ENCODE measurements around the gene UST. TPM values are rescaled to one million over a fixed set of nuclear protein-coding genes. Genes with fewer than 3 reads are reported as not detected.

The UST gene
- polyA plus RNA-seq, 1 donor from 2014 or later = 7.5 TPM

DNA sequence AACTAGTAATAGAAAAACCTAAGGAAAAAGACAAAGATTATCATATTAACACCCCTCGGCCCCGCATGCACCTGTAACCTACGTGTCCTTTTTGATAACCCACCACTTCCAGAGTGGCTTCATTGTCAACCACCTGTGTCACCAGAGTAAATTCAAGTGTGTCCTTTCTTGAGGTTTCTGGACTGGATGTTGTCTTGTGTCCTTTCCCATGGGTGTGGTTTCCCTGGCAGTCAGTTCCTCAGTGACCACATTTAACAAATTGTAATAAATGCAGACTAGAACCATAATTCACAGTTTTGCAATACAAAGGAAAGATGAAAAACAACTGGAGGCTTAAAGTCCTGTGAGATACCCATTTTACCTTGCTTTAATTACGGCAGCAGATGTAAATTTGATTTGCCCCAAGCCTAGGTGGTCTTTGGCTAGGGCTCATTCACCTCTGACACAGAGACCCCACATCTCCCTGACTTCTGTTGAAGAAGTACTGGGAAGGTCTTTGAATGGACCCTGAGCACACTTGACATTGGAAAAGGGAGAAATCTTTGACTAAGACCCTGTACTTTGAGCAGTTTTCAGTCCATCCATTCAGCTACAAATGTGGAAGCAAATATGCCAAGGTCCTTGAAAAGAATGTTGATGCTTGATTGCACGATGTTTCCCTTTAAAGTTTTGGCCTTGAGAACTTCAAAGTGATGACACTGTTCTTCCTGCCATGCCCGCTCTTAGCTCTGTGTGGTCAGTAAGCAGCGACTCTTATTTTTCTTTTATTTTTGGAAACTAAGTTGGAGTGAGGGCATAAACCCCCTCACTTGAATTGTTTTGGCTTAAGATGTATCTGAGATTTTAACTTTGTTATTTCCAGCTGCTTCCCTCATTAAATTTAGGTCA is 232.4 kb downstream of the UST start:
- Histone ChIP-seq H3F3A (ENCODE audit: insufficient read depth, low read length, poor library complexity, severe bottlenecking) (no peaks in the 10 kb centered on the region), H3K4me3 (ENCODE audit: low read length) (no peak overlapping the region), H3K9me2 (ENCODE audit: insufficient read depth, low read length) (no peaks in the 10 kb centered on the region), H3K27ac (ENCODE audit: low read length) (no peak overlapping the region), H2AFZ (ENCODE audit: low read depth, low read length) (no peak overlapping the region), H3K9ac (ENCODE audit: low read length) (no peak overlapping the region), H4K20me1 (ENCODE audit: insufficient read depth) (no peaks in the 10 kb centered on the region), H3K4me2 (ENCODE audit: low read length) (no peak overlapping the region), H3K9me3 (ENCODE audit: low read length) (no peaks in the 10 kb centered on the region), H3K27me3 (ENCODE audit: insufficient read depth, low read depth, low read length) (no peaks in the 10 kb centered on the region), H3K79me2 (replicated peaks; ENCODE audit: insufficient read depth, low read length) (no peaks in the 10 kb centered on the region), H3K36me3 (ENCODE audit: insufficient read depth, low read length) (no peaks in the 10 kb centered on the region)
- TF ChIP-seq MXI1 (conservative IDR thresholded peaks at IDR 0.05; ENCODE audit: poor library complexity, severe bottlenecking) (no peak), TAF1 (IDR thresholded peaks at IDR 0.05; ENCODE audit: low read depth) (no peak), SMC3 (conservative IDR thresholded peaks at IDR 0.05; ENCODE audit: poor library complexity) (no peak), EP300 (conservative IDR thresholded peaks at IDR 0.05; ENCODE audit: poor library complexity, severe bottlenecking) (no peak), POLR2AphosphoS5 (IDR thresholded peaks at IDR 0.05) (no peak)
- TF ChIP-seq, protein P1, sequence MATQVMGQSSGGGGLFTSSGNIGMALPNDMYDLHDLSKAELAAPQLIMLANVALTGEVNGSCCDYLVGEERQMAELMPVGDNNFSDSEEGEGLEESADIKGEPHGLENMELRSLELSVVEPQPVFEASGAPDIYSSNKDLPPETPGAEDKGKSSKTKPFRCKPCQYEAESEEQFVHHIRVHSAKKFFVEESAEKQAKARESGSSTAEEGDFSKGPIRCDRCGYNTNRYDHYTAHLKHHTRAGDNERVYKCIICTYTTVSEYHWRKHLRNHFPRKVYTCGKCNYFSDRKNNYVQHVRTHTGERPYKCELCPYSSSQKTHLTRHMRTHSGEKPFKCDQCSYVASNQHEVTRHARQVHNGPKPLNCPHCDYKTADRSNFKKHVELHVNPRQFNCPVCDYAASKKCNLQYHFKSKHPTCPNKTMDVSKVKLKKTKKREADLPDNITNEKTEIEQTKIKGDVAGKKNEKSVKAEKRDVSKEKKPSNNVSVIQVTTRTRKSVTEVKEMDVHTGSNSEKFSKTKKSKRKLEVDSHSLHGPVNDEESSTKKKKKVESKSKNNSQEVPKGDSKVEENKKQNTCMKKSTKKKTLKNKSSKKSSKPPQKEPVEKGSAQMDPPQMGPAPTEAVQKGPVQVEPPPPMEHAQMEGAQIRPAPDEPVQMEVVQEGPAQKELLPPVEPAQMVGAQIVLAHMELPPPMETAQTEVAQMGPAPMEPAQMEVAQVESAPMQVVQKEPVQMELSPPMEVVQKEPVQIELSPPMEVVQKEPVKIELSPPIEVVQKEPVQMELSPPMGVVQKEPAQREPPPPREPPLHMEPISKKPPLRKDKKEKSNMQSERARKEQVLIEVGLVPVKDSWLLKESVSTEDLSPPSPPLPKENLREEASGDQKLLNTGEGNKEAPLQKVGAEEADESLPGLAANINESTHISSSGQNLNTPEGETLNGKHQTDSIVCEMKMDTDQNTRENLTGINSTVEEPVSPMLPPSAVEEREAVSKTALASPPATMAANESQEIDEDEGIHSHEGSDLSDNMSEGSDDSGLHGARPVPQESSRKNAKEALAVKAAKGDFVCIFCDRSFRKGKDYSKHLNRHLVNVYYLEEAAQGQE (IDR thresholded peaks at IDR 0.05; ENCODE audit: borderline replicate concordance) = no peak
- TF ChIP-seq, protein P2, sequence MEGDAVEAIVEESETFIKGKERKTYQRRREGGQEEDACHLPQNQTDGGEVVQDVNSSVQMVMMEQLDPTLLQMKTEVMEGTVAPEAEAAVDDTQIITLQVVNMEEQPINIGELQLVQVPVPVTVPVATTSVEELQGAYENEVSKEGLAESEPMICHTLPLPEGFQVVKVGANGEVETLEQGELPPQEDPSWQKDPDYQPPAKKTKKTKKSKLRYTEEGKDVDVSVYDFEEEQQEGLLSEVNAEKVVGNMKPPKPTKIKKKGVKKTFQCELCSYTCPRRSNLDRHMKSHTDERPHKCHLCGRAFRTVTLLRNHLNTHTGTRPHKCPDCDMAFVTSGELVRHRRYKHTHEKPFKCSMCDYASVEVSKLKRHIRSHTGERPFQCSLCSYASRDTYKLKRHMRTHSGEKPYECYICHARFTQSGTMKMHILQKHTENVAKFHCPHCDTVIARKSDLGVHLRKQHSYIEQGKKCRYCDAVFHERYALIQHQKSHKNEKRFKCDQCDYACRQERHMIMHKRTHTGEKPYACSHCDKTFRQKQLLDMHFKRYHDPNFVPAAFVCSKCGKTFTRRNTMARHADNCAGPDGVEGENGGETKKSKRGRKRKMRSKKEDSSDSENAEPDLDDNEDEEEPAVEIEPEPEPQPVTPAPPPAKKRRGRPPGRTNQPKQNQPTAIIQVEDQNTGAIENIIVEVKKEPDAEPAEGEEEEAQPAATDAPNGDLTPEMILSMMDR (IDR thresholded peaks at IDR 0.05; ENCODE audit: poor library complexity, severe bottlenecking) = no peak

DNA sequence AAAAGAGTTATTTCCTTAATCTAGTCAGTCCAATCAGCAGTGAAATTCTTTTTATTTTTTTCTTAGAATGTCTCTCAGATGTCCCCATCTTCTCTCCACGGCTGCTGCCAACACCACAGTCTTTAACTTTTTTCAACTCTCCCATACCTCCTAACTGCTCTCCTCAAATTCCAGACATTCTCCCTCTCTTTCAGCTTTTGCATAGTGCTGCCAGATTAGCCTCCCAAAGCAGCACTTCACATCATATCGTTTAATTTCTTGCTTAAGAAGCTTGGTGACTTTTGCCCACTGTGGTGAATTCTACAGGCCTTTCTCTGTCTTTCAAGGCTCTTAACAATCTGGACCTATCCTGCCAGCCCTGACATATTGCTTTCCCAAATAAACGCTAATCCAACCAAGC is 233.4 kb downstream of the UST start:
- Histone ChIP-seq H3K27ac (ENCODE audit: low read length) (no peak overlapping the region), H2AFZ (ENCODE audit: low read depth, low read length) (no peak overlapping the region), H3K79me2 (replicated peaks; ENCODE audit: insufficient read depth, low read length) (no peaks in the 10 kb centered on the region), H4K20me1 (ENCODE audit: insufficient read depth) (no peaks in the 10 kb centered on the region), H3K9me2 (ENCODE audit: insufficient read depth, low read length) (no peaks in the 10 kb centered on the region), H3K9ac (ENCODE audit: low read length) (no peak overlapping the region), H3K27me3 (ENCODE audit: insufficient read depth, low read depth, low read length) (no peaks in the 10 kb centered on the region), H3K4me2 (ENCODE audit: low read length) (no peak overlapping the region), H3K36me3 (ENCODE audit: insufficient read depth, low read length) (no peaks in the 10 kb centered on the region), H3F3A (ENCODE audit: insufficient read depth, low read length, poor library complexity, severe bottlenecking) (no peaks in the 10 kb centered on the region), H3K4me3 (ENCODE audit: low read length) (no peak overlapping the region), H3K9me3 (ENCODE audit: low read length) (no peaks in the 10 kb centered on the region)
- TF ChIP-seq, protein P1 (IDR thresholded peaks at IDR 0.05; ENCODE audit: borderline replicate concordance) = no peak
- TF ChIP-seq RAD21 (conservative IDR thresholded peaks at IDR 0.05) (no peak), TAF1 (IDR thresholded peaks at IDR 0.05; ENCODE audit: low read depth) (no peak), EZH2 (IDR thresholded peaks at IDR 0.05; ENCODE audit: borderline replicate concordance, insufficient read depth, low read length, poor library complexity, severe bottlenecking) (no peak), POLR2AphosphoS5 (IDR thresholded peaks at IDR 0.05) (no peak), EP300 (conservative IDR thresholded peaks at IDR 0.05; ENCODE audit: poor library complexity, severe bottlenecking) (no peak), MXI1 (conservative IDR thresholded peaks at IDR 0.05; ENCODE audit: poor library complexity, severe bottlenecking) (no peak), SMC3 (conservative IDR thresholded peaks at IDR 0.05; ENCODE audit: poor library complexity) (no peak)
- TF ChIP-seq, protein P2 (IDR thresholded peaks at IDR 0.05; ENCODE audit: poor library complexity, severe bottlenecking) = no peak
